Stimulated activated naive CD8-positive, alpha-beta T cell treated with anti-CD3 and anti-CD28 coated beads, Interleukin-15, amount 100 ng/mL, for 72 hours (primary cell): ENCODE results near the gene ABL2.
"Not testable (repeated sequence)": the region's sequence is repeated elsewhere in the genome, so short reads cannot be mapped to it uniquely, and the experiment has no call there.

ENCODE experiments used
- ATAC-seq: fragments of 150-1000 bp; cut with Tn5 transposase; 2 replicates; pipeline ENCODE4 v1.10.0; 2021; ENCODE audit warnings: mild to moderate bottlenecking, moderate library complexity
- DNase-seq, 2 donors: peaks; one replicate each; pipeline ENCODE4 v3.0.0; 2021 to 2022
- H3K27ac Mint-ChIP-seq, 2 donors: one replicate each; pipeline ENCODE4 v1.8.0; 2022; ENCODE audit warnings: mild to moderate bottlenecking in 2 of 2, mixed read lengths in 2 of 2, moderate library complexity in 2 of 2
- H3K27me3 Mint-ChIP-seq: one replicate; pipeline ENCODE4 v1.8.0; 2022; ENCODE audit warnings: mixed read lengths
- H3K4me1 Mint-ChIP-seq: one replicate; pipeline ENCODE4 v1.8.0; 2022; ENCODE audit warnings: mild to moderate bottlenecking, mixed read lengths
- H3K4me3 Mint-ChIP-seq, 2 donors: one replicate each; pipeline ENCODE4 v1.8.0; 2022; ENCODE audit warnings: mild to moderate bottlenecking in 2 of 2, mixed read lengths in 2 of 2, moderate library complexity in 1 of 2
- H3K9me3 Mint-ChIP-seq, 2 donors: one replicate each; pipeline ENCODE4 v1.8.0; 2022; ENCODE audit warnings: mixed read lengths in 2 of 2

Gene ABL2

GRCh38 chr1:179230721-179231120 lies 1.2 kb upstream of the ABL2 start:
- peaks cover 39% of the 10 kb centered on the region for H3K4me1 Mint-ChIP-seq
- peak overlapping the region in 1 of 2 donors; percentile 91 for H3K4me3 Mint-ChIP-seq
- no peaks in the 10 kb centered on the region for H3K27me3 Mint-ChIP-seq
- DNase-seq (no peak), ATAC-seq (no peak)
- no peaks in the 10 kb centered on the region for H3K9me3 Mint-ChIP-seq
- H3K27ac Mint-ChIP-seq = peak overlapping the region in 1 of 2 donors; percentile 97

- ATAC-seq (no peak), DNase-seq (no peak)
- Mint-ChIP-seq H3K4me3 (peak overlapping the region; percentile 91 to 98), H3K27ac (peak overlapping the region in 1 of 2 donors; percentile 97), H3K9me3 (no peaks in the 10 kb centered on the region), H3K4me1 (peaks cover 39% of the 10 kb centered on the region), H3K27me3 (no peaks in the 10 kb centered on the region)
Measured at GRCh38 chr1:179230251-179230650, 774 bp upstream of the ABL2 start.

GRCh38 chr1:179228783-179229213 lies 679 bp downstream of the ABL2 start:
- no peaks in the 10 kb centered on the region for H3K27me3 Mint-ChIP-seq
- H3K9me3 Mint-ChIP-seq = no peaks in the 10 kb centered on the region
- peak overlapping the region; percentile 96 to 98 for H3K4me3 Mint-ChIP-seq
- ATAC-seq = peak; percentile 55
- DNase-seq = peak in 1 of 2 donors; percentile 40
- peaks cover 39% of the 10 kb centered on the region for H3K4me1 Mint-ChIP-seq
- H3K27ac Mint-ChIP-seq = peak overlapping the region; percentile 27 to 90

- Mint-ChIP-seq H3K27me3 (no peaks in the 10 kb centered on the region), H3K4me1 (peaks cover 39% of the 10 kb centered on the region), H3K4me3 (no peak overlapping the region), H3K27ac (no peak overlapping the region), H3K9me3 (no peaks in the 10 kb centered on the region)
- DNase-seq = no peak
- no peak for ATAC-seq
Measured at GRCh38 chr1:179226738-179227137, 2.7 kb downstream of the ABL2 start.

- peaks cover 34% of the 10 kb centered on the region for H3K4me1 Mint-ChIP-seq
- not testable (repeated sequence) for ATAC-seq, H3K4me3 Mint-ChIP-seq, DNase-seq, H3K27ac Mint-ChIP-seq, H3K27me3 Mint-ChIP-seq, H3K9me3 Mint-ChIP-seq
Measured at GRCh38 chr1:179224466-179224865, 5.0 kb downstream of the ABL2 start.

GRCh38 chr1:179221121-179221520 lies 8.4 kb downstream of the ABL2 start:
- not testable (repeated sequence) for DNase-seq, H3K27ac Mint-ChIP-seq, H3K9me3 Mint-ChIP-seq, ATAC-seq, H3K27me3 Mint-ChIP-seq, H3K4me3 Mint-ChIP-seq
- H3K4me1 Mint-ChIP-seq = peaks cover 23% of the 10 kb centered on the region

GRCh38 chr1:179217943-179218507 lies 11.5 kb downstream of the ABL2 start:
- no peak overlapping the region for H3K4me3 Mint-ChIP-seq
- no peak overlapping the region for H3K27ac Mint-ChIP-seq
- no peaks in the 10 kb centered on the region for H3K9me3 Mint-ChIP-seq
- H3K27me3 Mint-ChIP-seq = no peaks in the 10 kb centered on the region
- peaks cover 33% of the 10 kb centered on the region for H3K4me1 Mint-ChIP-seq
- DNase-seq (no peak), ATAC-seq (no peak)

GRCh38 chr1:179213317-179213716 lies 16.2 kb downstream of the ABL2 start:
- not testable (repeated sequence) for H3K4me3 Mint-ChIP-seq, DNase-seq, H3K27me3 Mint-ChIP-seq, ATAC-seq, H3K9me3 Mint-ChIP-seq
- Mint-ChIP-seq H3K4me1 (peaks cover 26% of the 10 kb centered on the region), H3K27ac (peak overlapping the region in 1 of 2 donors; percentile 91)

- ATAC-seq (no peak), DNase-seq (no peak)
- Mint-ChIP-seq H3K4me3 (no peak overlapping the region), H3K9me3 (peaks cover 7 to 9% of the 10 kb centered on the region in 2 donors), H3K27ac (no peak overlapping the region), H3K27me3 (no peaks in the 10 kb centered on the region), H3K4me1 (peaks cover 23% of the 10 kb centered on the region)
Measured at GRCh38 chr1:179208681-179209477, 20.6 kb downstream of the ABL2 start.

GRCh38 chr1:179206812-179207211 lies 22.7 kb downstream of the ABL2 start:
- Mint-ChIP-seq H3K4me1 (peaks cover 39% of the 10 kb centered on the region), H3K9me3 (peaks cover 3 to 6% of the 10 kb centered on the region in 2 donors), H3K27ac (no peak overlapping the region), H3K27me3 (no peaks in the 10 kb centered on the region), H3K4me3 (no peak overlapping the region)
- ATAC-seq (no peak), DNase-seq (no peak)

GRCh38 chr1:179205284-179205683 lies 24.2 kb downstream of the ABL2 start:
- H3K4me1 Mint-ChIP-seq = peaks cover 49% of the 10 kb centered on the region
- H3K4me3 Mint-ChIP-seq = no peak overlapping the region
- peak; percentile 74 for ATAC-seq

GRCh38 chr1:179202161-179202560 lies 27.3 kb downstream of the ABL2 start:
- Mint-ChIP-seq H3K27ac (no peak overlapping the region), H3K9me3 (peaks cover 0 to 4% of the 10 kb centered on the region in 2 donors), H3K4me3 (no peak overlapping the region), H3K27me3 (no peaks in the 10 kb centered on the region), H3K4me1 (peaks cover 38% of the 10 kb centered on the region)
- ATAC-seq (no peak), DNase-seq (no peak)

More at GRCh38 chr1:179205284-179205683, 24.2 kb downstream of the ABL2 start:
- Mint-ChIP-seq H3K27ac (peak overlapping the region in 1 of 2 donors; percentile 10), H3K9me3 (peaks cover 0 to 4% of the 10 kb centered on the region in 2 donors), H3K27me3 (no peaks in the 10 kb centered on the region)
- DNase-seq = no peak

- H3K4me1 Mint-ChIP-seq = peaks cover 32% of the 10 kb centered on the region
Measured at GRCh38 chr1:179200586-179200985, 28.9 kb downstream of the ABL2 start.

GRCh38 chr1:179197690-179198297 lies 31.7 kb downstream of the ABL2 start:
- no peaks in the 10 kb centered on the region for H3K27me3 Mint-ChIP-seq
- no peak overlapping the region for H3K27ac Mint-ChIP-seq
- H3K4me1 Mint-ChIP-seq = peaks cover 25% of the 10 kb centered on the region
- DNase-seq = no peak
- no peaks in the 10 kb centered on the region for H3K9me3 Mint-ChIP-seq
- no peak for ATAC-seq
- no peak overlapping the region for H3K4me3 Mint-ChIP-seq

More at GRCh38 chr1:179200586-179200985, 28.9 kb downstream of the ABL2 start:
- ATAC-seq (no peak), DNase-seq (no peak)
- Mint-ChIP-seq H3K27me3 (no peaks in the 10 kb centered on the region), H3K9me3 (peaks cover 0 to 4% of the 10 kb centered on the region in 2 donors), H3K4me3 (no peak overlapping the region), H3K27ac (no peak overlapping the region)

GRCh38 chr1:179195857-179196256 lies 33.6 kb downstream of the ABL2 start:
- H3K9me3 Mint-ChIP-seq = not testable (repeated sequence)

GRCh38 chr1:179195376-179195775 lies 34.1 kb downstream of the ABL2 start:
- Mint-ChIP-seq H3K4me3 (no peak overlapping the region), H3K9me3 (no peaks in the 10 kb centered on the region), H3K27ac (no peak overlapping the region), H3K4me1 (peaks cover 21% of the 10 kb centered on the region), H3K27me3 (no peaks in the 10 kb centered on the region)
- ATAC-seq (no peak), DNase-seq (no peak)

More at GRCh38 chr1:179195857-179196256, 33.6 kb downstream of the ABL2 start:
- H3K4me3 Mint-ChIP-seq, H3K27ac Mint-ChIP-seq, H3K27me3 Mint-ChIP-seq, DNase-seq, ATAC-seq: not testable (repeated sequence)
- peaks cover 23% of the 10 kb centered on the region for H3K4me1 Mint-ChIP-seq
